ENCODE measurements around the gene TEAD1. TPM values are rescaled to one million over a fixed set of nuclear protein-coding genes. Genes with fewer than 3 reads are reported as not detected.
A peak's percentile ranks its signal among the peaks of the same experiment; 100 is the strongest.

The TEAD1 gene
- total and polyA plus RNA-seq, 2 experiments from 2014 or later, result 24.5 to 103 TPM

DNA sequence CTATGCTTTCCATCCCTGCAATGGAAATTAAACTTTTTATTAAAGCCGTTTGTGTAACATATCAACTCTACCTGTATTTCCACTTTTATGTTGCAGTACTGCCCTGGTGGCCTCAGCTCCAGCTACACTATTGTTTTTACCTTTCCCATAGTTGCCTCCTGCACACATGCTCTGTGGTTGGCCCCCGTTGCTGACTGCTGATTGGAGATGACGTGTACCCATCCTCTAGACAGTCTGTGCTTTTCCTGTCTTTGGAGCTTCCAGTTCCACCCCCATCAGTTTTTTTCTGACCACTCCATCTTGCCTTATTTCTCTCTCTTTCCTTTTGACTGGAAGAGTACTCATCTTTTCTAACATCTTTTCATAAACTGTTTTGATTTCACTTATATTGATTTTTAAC, 123.8 kb downstream of the TEAD1 start:
- H3K4me2 ChIP-seq, result 0 out of 2 replicates have a peak overlapping the region, but pooled peaks have one; percentile 30
- H3K27ac ChIP-seq (ENCODE audit: low read depth), result no peak overlapping the region
- peaks cover 15% of the 10 kb centered on the region; the same call in 2 of the 3 replicates for H3K36me3 Mint-ChIP-seq (ENCODE audit: low read depth)
- H3K4me3 Mint-ChIP-seq, result no peak overlapping the region
- ATAC-seq (no peak), DNase-seq (ENCODE audit: low spot score) (no peak)
- H3K9me3 Mint-ChIP-seq, result no peaks in the 10 kb centered on the region
- H3K27me3 ChIP-seq (ENCODE audit: insufficient read depth), result no peaks in the 10 kb centered on the region
- TF ChIP-seq ZNF114 (CRISPR knock-in tag; IDR thresholded peaks at IDR 0.05), result no peak
- TF ChIP-seq, protein P1, sequence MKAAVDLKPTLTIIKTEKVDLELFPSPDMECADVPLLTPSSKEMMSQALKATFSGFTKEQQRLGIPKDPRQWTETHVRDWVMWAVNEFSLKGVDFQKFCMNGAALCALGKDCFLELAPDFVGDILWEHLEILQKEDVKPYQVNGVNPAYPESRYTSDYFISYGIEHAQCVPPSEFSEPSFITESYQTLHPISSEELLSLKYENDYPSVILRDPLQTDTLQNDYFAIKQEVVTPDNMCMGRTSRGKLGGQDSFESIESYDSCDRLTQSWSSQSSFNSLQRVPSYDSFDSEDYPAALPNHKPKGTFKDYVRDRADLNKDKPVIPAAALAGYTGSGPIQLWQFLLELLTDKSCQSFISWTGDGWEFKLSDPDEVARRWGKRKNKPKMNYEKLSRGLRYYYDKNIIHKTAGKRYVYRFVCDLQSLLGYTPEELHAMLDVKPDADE (IDR thresholded peaks at IDR 0.05), result no peak
- TF ChIP-seq STAT1 (IDR thresholded peaks at IDR 0.05; ENCODE audit: unreplicated experiment), result no peak
- TF ChIP-seq JUNB (IDR thresholded peaks at IDR 0.05; ENCODE audit: unreplicated experiment), result no peak
- TF ChIP-seq, protein P2, sequence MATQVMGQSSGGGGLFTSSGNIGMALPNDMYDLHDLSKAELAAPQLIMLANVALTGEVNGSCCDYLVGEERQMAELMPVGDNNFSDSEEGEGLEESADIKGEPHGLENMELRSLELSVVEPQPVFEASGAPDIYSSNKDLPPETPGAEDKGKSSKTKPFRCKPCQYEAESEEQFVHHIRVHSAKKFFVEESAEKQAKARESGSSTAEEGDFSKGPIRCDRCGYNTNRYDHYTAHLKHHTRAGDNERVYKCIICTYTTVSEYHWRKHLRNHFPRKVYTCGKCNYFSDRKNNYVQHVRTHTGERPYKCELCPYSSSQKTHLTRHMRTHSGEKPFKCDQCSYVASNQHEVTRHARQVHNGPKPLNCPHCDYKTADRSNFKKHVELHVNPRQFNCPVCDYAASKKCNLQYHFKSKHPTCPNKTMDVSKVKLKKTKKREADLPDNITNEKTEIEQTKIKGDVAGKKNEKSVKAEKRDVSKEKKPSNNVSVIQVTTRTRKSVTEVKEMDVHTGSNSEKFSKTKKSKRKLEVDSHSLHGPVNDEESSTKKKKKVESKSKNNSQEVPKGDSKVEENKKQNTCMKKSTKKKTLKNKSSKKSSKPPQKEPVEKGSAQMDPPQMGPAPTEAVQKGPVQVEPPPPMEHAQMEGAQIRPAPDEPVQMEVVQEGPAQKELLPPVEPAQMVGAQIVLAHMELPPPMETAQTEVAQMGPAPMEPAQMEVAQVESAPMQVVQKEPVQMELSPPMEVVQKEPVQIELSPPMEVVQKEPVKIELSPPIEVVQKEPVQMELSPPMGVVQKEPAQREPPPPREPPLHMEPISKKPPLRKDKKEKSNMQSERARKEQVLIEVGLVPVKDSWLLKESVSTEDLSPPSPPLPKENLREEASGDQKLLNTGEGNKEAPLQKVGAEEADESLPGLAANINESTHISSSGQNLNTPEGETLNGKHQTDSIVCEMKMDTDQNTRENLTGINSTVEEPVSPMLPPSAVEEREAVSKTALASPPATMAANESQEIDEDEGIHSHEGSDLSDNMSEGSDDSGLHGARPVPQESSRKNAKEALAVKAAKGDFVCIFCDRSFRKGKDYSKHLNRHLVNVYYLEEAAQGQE (IDR thresholded peaks at IDR 0.05; ENCODE audit: unreplicated experiment), result no peak
- TF ChIP-seq, protein P3, sequence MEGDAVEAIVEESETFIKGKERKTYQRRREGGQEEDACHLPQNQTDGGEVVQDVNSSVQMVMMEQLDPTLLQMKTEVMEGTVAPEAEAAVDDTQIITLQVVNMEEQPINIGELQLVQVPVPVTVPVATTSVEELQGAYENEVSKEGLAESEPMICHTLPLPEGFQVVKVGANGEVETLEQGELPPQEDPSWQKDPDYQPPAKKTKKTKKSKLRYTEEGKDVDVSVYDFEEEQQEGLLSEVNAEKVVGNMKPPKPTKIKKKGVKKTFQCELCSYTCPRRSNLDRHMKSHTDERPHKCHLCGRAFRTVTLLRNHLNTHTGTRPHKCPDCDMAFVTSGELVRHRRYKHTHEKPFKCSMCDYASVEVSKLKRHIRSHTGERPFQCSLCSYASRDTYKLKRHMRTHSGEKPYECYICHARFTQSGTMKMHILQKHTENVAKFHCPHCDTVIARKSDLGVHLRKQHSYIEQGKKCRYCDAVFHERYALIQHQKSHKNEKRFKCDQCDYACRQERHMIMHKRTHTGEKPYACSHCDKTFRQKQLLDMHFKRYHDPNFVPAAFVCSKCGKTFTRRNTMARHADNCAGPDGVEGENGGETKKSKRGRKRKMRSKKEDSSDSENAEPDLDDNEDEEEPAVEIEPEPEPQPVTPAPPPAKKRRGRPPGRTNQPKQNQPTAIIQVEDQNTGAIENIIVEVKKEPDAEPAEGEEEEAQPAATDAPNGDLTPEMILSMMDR (conservative IDR thresholded peaks at IDR 0.05; ENCODE audit: low read depth in 2 of 2), result no peak
- TF ChIP-seq ZNF462 (CRISPR knock-in tag; IDR thresholded peaks at IDR 0.05), result no peak
- TF ChIP-seq CREB1 (CRISPR knock-in tag; IDR thresholded peaks at IDR 0.05; ENCODE audit: low read depth), result no peak
- no peak for TF ChIP-seq NANOG (IDR thresholded peaks at IDR 0.05; ENCODE audit: borderline replicate concordance)
- no peak for TF ChIP-seq EZH2 (IDR thresholded peaks at IDR 0.05; ENCODE audit: low read depth, unreplicated experiment)
- no peak for TF ChIP-seq POLR2AphosphoS5 (IDR thresholded peaks at IDR 0.05; ENCODE audit: low read depth)
- TF ChIP-seq ZNF331 (CRISPR knock-in tag; IDR thresholded peaks at IDR 0.05; ENCODE audit: low read depth), result no peak
- TF ChIP-seq EZH2phosphoT487 (IDR thresholded peaks at IDR 0.05; ENCODE audit: unreplicated experiment), result no peak
- no peaks in the 10 kb centered on the region; the same call in 1 of the 2 replicates for H4K20me1 ChIP-seq (replicated peaks; ENCODE audit: insufficient read depth)
- no peak overlapping the region for H3K4me3 ChIP-seq
- peaks cover 73% of the 10 kb centered on the region for H3K4me1 Mint-ChIP-seq
- H3K4me1 ChIP-seq (ENCODE audit: insufficient read depth), result peaks cover 63% of the 10 kb centered on the region
- H3F3A ChIP-seq (replicated peaks; ENCODE audit: low read depth), result peaks cover 8% of the 10 kb centered on the region; the same call in 1 of the 2 replicates
- H3K36me3 ChIP-seq (ENCODE audit: insufficient read depth), result no peaks in the 10 kb centered on the region
- H3K27me3 Mint-ChIP-seq (ENCODE audit: insufficient read depth, low read depth, poor library complexity), result peaks cover 8% of the 10 kb centered on the region
- H3K27ac Mint-ChIP-seq, result no peak overlapping the region
- no peak overlapping the region for H2AFZ ChIP-seq
- H3K79me2 ChIP-seq (replicated peaks; ENCODE audit: insufficient read depth), result peaks cover 89% of the 10 kb centered on the region
- no peaks in the 10 kb centered on the region for H3K9me2 ChIP-seq (ENCODE audit: insufficient read depth)
